Transverse colon (tissue), 4 donors: ENCODE results near the gene ZBTB48.

Experiments
- CTCF ChIP-seq, 5 experiments: fragments of 200-600 bp in 3 of 5; fragments of 450-650 bp in 2 of 5; sonication (generic) in 3 of 5; IDR thresholded peaks; 1 replicate in 2 of 5; 2 replicates in 3 of 5; pipeline ENCODE4 v1.5.1; 2016 to 2017; ENCODE audit warnings: antibody characterized with exemption in 5 of 5, inconsistent platforms in 3 of 5, mild to moderate bottlenecking in 2 of 5, moderate library complexity in 1 of 5
- EP300 ChIP-seq: sonication (generic); formaldehyde crosslinking; IDR thresholded peaks from one replicate; pipeline ENCODE4 v1.6.1; 2017; ENCODE audit warnings: antibody characterized with exemption, low read depth
- POLR2A ChIP-seq: fragments of 450-650 bp; IDR thresholded peaks from one replicate; pipeline ENCODE4 v1.6.1; 2016; ENCODE audit warnings: antibody characterized with exemption, mild to moderate bottlenecking, moderate library complexity
- POLR2AphosphoS5 ChIP-seq, 3 donors: sonication (generic); formaldehyde crosslinking; IDR thresholded peaks; one replicate each; pipeline ENCODE4 v1.6.1; 2016; ENCODE audit warnings: antibody characterized with exemption in 3 of 3

GRCh38 chr1:6574818-6575217, 5.0 kb upstream of the ZBTB48 start:
- TF ChIP-seq CTCF (IDR thresholded peaks at IDR 0.05), result no peak
- no peak for TF ChIP-seq POLR2AphosphoS5 (IDR thresholded peaks at IDR 0.05)
- no peak for TF ChIP-seq EP300
- no peak for TF ChIP-seq POLR2A
